Skeletal muscle tissue (tissue), 4 donors: ENCODE measurements around the gene NUFIP2. TPM values are rescaled to one million over a fixed set of nuclear protein-coding genes. Genes with fewer than 3 reads are reported as not detected.

Experiments used
- H3K27ac ChIP-seq: one replicate; pipeline ENCODE4 v1.7.0; 2013; ENCODE audit warnings: mild to moderate bottlenecking, low read depth, low read length, inconsistent platforms
- H3K27me3 ChIP-seq, 3 donors: one replicate each; pipeline ENCODE4 v1.7.0; 2013; ENCODE audit warnings: low read length in 3 of 3; ENCODE audit not compliant: control insufficient read depth in 3 of 3, insufficient read depth in 3 of 3
- H3K36me3 ChIP-seq, 3 donors: one replicate each; pipeline ENCODE4 v1.7.0; 2013; ENCODE audit warnings: low read length in 3 of 3; ENCODE audit not compliant: control insufficient read depth in 3 of 3, insufficient read depth in 3 of 3
- H3K4me1 ChIP-seq, 3 donors: one replicate each; pipeline ENCODE4 v1.7.0; 2013; ENCODE audit warnings: low read length in 3 of 3, mild to moderate bottlenecking in 3 of 3; ENCODE audit not compliant: control insufficient read depth in 3 of 3, insufficient read depth in 3 of 3
- H3K4me3 ChIP-seq, 3 donors: one replicate each; pipeline ENCODE4 v1.7.0; 2013; ENCODE audit warnings: low read length in 3 of 3
- H3K9ac ChIP-seq, 3 donors: one replicate each; pipeline ENCODE4 v1.7.0; 2013; ENCODE audit warnings: low read length in 3 of 3, mild to moderate bottlenecking in 3 of 3, moderate library complexity in 2 of 3, low read depth in 1 of 3
- H3K9me3 ChIP-seq, 3 donors: one replicate each; pipeline ENCODE4 v1.7.0; 2013; ENCODE audit warnings: low read length in 3 of 3; ENCODE audit not compliant: control insufficient read depth in 3 of 3
- total RNA-seq: library from RNA; depleted of rRNA; stranded (reverse); fragments of >200 nt; gene quantifications from one replicate; pipeline ENCODE4 v1.2.3, GENCODE V29; 2014
- donor health status: Osteomylitis.

Gene NUFIP2
- total RNA-seq, 1 donor from 2014 or later: 30.3 TPM

DNA sequence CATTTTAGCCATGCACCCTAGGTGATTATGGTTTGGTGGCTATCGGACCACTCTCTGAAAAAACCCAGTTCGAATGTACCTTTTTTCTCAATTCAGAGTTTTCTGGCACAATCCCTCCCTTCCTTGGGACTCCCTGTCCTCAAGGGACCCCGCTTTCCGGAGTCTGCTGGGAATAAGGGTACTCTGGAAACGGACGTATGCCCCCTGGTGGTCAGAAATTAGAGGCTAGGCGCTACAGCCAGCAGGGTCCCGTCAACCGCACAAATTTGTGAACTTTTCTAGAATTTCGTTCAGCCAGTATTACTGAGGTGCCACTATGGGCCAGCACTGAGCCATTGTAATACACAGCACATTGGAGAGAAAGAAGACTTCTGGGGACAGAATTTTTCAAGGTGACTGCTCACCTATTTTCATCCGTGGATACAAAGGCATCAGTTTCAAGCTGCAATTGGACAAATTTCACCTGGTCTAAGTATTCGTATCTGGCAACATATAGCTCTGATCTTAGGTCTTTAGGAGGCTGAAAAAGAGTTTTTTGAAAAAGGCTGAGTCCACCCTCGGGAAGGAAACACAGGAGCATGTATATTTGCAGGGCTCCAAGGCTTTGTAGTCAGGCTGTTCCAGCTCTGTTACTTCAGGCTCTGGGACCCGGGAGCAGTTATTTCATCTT, 74.4 kb downstream of the NUFIP2 start:
- H3K27ac ChIP-seq: no peak overlapping the region
- peaks cover 6 to 8% (median 6%) of the 10 kb centered on the region in 3 donors for H3K4me1 ChIP-seq
- H3K4me3 ChIP-seq: no peak overlapping the region
- H3K36me3 ChIP-seq: no peaks in the 10 kb centered on the region
- H3K27me3 ChIP-seq: no peaks in the 10 kb centered on the region
- H3K9me3 ChIP-seq: no peaks in the 10 kb centered on the region
- no peak overlapping the region for H3K9ac ChIP-seq

- no peak overlapping the region for H3K4me3 ChIP-seq
- H3K36me3 ChIP-seq: no peaks in the 10 kb centered on the region
- no peak overlapping the region for H3K27ac ChIP-seq
- no peaks in the 10 kb centered on the region for H3K9me3 ChIP-seq
- H3K4me1 ChIP-seq: peaks cover 6 to 8% (median 6%) of the 10 kb centered on the region in 3 donors
- no peak overlapping the region for H3K9ac ChIP-seq
- H3K27me3 ChIP-seq: no peaks in the 10 kb centered on the region
Measured at GRCh38 chr17:29216856-29217255, 77.1 kb downstream of the NUFIP2 start.

DNA sequence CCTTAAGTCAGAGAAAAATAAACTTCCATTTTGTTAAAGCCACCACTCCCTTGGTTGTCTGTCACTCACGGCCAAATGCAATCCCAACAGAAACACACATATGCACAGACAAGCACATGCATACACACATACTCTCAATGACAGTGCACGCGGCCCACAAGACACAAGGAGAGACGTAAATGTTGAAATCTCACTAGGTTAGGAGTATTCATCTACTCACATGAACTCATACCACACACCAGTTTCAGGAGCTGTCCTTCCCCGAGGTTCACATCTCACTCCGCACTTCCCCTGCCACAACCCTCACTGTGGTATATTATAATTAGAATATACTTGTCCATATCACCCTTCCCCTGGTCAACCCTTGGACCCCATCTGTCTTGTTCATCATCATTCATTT, 77.8 kb downstream of the NUFIP2 start:
- Histone ChIP-seq H3K4me1 (peaks cover 6 to 8% (median 6%) of the 10 kb centered on the region in 3 donors), H3K9me3 (no peaks in the 10 kb centered on the region), H3K27ac (no peak overlapping the region), H3K4me3 (no peak overlapping the region), H3K27me3 (no peaks in the 10 kb centered on the region), H3K36me3 (no peaks in the 10 kb centered on the region), H3K9ac (no peak overlapping the region)

DNA sequence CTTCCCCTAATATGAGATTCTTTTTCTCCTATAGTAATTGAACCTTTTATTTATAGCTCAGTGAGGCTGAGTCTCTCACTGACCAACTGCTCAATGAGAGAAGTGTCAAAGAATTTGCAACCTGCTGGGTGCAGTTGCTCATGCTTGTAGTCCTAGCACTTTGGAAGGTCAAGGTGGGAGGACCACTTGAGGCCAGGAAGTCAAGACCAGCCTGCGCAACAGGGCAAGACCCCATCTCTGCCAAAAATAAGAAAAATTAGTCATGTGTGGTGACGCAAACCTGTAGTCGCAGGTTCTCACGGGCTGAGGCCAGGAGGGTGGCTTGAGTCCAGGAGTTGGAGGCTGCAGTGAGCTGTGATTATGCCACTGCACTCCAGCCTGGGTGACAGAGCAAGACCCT, 78.2 kb downstream of the NUFIP2 start:
- no peak overlapping the region for H3K9ac ChIP-seq
- H3K4me1 ChIP-seq: peaks cover 6 to 8% (median 6%) of the 10 kb centered on the region in 3 donors
- H3K27me3 ChIP-seq: no peaks in the 10 kb centered on the region
- H3K4me3 ChIP-seq: no peak overlapping the region
- no peaks in the 10 kb centered on the region for H3K9me3 ChIP-seq
- no peak overlapping the region for H3K27ac ChIP-seq
- H3K36me3 ChIP-seq: no peaks in the 10 kb centered on the region

GRCh38 chr17:29215174-29215573, 78.8 kb downstream of the NUFIP2 start:
- no peak overlapping the region for H3K4me3 ChIP-seq
- H3K27ac ChIP-seq: no peak overlapping the region
- H3K4me1 ChIP-seq: peaks cover 6 to 8% (median 6%) of the 10 kb centered on the region in 3 donors
- H3K27me3 ChIP-seq: no peaks in the 10 kb centered on the region
- no peaks in the 10 kb centered on the region for H3K9me3 ChIP-seq
- H3K9ac ChIP-seq: no peak overlapping the region
- H3K36me3 ChIP-seq: no peaks in the 10 kb centered on the region

DNA sequence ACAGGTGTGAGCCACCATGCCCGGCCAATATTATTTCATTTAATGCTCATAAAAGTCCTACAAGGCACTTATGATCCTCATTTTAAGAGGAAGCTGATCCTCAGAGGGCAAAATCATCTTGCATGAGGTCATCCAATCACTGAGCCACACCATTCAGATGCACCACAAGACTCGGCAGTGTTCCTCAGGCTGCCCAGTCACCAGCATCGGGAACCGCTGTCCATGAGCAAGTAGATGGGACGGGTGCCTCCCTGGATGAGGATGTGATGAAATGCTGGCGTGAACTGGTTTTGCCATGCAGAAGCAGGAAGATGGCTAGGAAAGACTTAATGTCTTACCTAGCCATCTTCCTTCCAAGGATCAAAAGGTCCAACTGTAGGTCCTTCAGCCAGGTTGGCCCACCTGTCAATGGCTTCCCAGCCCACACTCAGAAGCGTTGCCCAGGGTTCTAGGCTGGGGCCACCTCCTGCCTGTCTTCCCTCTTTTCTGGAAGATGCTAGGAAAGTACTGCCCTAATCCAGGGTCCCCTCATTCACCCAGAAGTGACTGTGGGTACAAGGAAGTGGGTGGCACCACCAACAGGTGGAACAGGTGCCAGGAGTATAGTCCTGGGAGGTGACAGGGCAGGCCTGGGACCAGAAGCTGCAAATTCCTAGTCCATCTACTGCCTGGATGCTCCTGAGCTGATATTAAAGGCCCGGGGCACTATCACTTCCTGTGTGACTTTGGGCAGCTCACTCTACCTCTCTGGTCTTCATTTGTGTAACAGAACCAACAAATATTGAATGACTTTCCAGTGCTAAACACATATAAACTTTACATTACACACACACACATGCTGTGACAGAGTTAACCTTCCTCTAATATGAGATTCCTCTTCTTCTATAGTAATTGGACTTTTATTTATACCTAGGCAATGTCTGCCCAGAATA, 79.5 kb downstream of the NUFIP2 start:
- Histone ChIP-seq H3K36me3 (no peaks in the 10 kb centered on the region), H3K9ac (no peak overlapping the region), H3K27ac (no peak overlapping the region), H3K27me3 (no peaks in the 10 kb centered on the region), H3K9me3 (no peaks in the 10 kb centered on the region), H3K4me3 (no peak overlapping the region), H3K4me1 (peaks cover 4 to 6% (median 6%) of the 10 kb centered on the region in 3 donors)

DNA sequence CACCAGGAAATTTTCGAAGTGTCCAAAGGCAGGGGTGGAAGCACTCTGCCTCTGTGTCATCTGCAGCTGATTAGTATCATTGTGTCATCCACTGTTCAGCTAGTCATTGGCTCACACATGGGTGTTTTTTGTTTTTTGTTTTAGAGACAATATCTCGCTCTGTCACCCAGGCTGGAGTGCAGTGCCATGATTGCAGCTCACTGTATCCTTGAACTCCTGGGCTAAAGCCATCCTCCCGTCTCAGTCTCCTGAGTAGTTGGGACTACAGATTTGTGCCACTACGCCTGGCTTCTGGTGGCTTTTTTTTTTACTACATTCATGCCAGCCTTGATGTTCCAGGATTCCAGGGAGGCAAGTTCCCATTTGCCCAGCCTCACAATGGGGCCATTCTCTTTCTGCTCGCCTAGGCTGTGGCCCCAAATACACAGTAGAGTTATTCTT, 81.2 kb downstream of the NUFIP2 start:
- Histone ChIP-seq H3K36me3 (no peaks in the 10 kb centered on the region), H3K4me1 (peaks cover 0 to 6% (median 2%) of the 10 kb centered on the region in 3 donors), H3K9me3 (no peaks in the 10 kb centered on the region), H3K27ac (no peak overlapping the region), H3K27me3 (no peaks in the 10 kb centered on the region), H3K9ac (no peak overlapping the region), H3K4me3 (no peak overlapping the region)

DNA sequence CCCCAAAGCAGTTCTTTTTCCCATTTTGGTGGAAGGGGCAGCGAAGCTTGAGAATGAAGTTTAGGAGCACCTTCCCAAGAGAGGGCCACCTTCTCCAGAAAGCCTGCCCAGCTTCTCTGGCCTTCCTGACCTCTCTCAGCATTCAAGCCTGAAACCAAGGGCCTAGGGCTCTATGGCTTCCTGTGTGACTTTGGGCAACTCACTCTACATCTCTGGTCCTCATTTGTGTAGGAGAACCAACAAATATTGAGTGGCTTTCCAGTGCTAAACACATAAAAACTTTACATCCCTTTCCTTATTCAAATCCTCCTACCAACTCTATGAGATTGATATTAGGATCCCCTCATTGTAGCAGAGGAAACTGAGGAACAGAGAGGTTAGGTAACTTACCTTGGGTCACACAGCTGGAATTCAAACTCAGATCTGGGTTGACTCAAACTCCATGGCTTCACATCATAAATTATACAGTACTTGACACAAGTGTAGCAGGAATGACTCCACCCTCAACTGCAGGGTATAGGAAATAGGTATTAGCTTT, 81.8 kb downstream of the NUFIP2 start:
- Histone ChIP-seq H3K9me3 (no peaks in the 10 kb centered on the region), H3K27me3 (no peaks in the 10 kb centered on the region), H3K4me1 (peaks cover 0 to 6% (median 2%) of the 10 kb centered on the region in 3 donors), H3K4me3 (no peak overlapping the region), H3K9ac (no peak overlapping the region), H3K27ac (no peak overlapping the region), H3K36me3 (no peaks in the 10 kb centered on the region)

DNA sequence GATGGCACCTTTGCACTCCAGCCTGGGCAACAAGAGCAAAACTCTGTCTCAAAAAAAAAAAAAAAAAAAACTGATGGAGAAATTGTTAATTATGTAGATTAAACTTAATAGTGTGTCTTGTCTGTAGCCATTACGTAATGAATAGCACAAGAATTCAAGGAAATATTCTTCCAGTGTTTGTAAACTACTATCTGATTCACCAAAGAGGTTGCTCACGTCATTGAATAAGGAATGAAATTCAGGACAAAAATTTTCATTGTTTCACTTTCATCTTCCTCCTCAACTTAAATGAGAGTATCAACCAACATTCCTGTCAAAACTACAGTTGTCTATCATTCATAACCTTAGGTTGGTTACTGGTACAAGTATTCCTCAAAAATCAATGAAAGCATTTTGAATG, 83.1 kb downstream of the NUFIP2 start:
- Histone ChIP-seq H3K36me3 (no peaks in the 10 kb centered on the region), H3K27me3 (no peaks in the 10 kb centered on the region), H3K4me1 (peaks cover 0 to 6% (median 2%) of the 10 kb centered on the region in 3 donors), H3K9me3 (no peaks in the 10 kb centered on the region), H3K9ac (no peak overlapping the region), H3K27ac (no peak overlapping the region), H3K4me3 (no peak overlapping the region)

- no peaks in the 10 kb centered on the region for H3K9me3 ChIP-seq
- H3K9ac ChIP-seq: no peak overlapping the region
- H3K4me3 ChIP-seq: no peak overlapping the region
- H3K36me3 ChIP-seq: no peaks in the 10 kb centered on the region
- no peaks in the 10 kb centered on the region for H3K27me3 ChIP-seq
- H3K4me1 ChIP-seq: no peaks in the 10 kb centered on the region
- no peak overlapping the region for H3K27ac ChIP-seq
Measured at GRCh38 chr17:29209073-29209472, 84.9 kb downstream of the NUFIP2 start.
